H1 (cell line): ENCODE data around the gene ZBTB42. TPM values are rescaled to one million over a fixed set of nuclear protein-coding genes. Genes with fewer than 3 reads are reported as not detected.

Experiments used
- CHD7 ChIP-seq: fragments of 300-600 bp; sonication (generic); IDR thresholded peaks from 2 replicates; pipeline ENCODE4 v1.7.1; 2012; ENCODE audit warnings: low read length, moderate library complexity, mild to moderate bottlenecking, inconsistent platforms; ENCODE audit not compliant: insufficient replicate concordance
- CREB1 ChIP-seq: IDR thresholded peaks from 2 replicates; pipeline ENCODE4 v1.6.1; 2012; ENCODE audit warnings: inconsistent platforms
- CTCF ChIP-seq, 3 experiments: IDR thresholded peaks; 1 replicate in 2 of 3; 2 replicates in 1 of 3; pipeline versions ENCODE4 v1.5.1 to v1.6.1; 2011; ENCODE audit warnings: low read length in 3 of 3, mild to moderate bottlenecking in 3 of 3, inconsistent platforms in 2 of 3, low read depth in 1 of 3, moderate library complexity in 1 of 3; ENCODE audit not compliant: insufficient read depth in 1 of 3; ENCODE audit errors: control extremely low read depth in 1 of 3
- polyA plus RNA-seq, 7 experiments: library from polyadenylated mRNA; depleted of rRNA in 3 of 7; stranded (reverse) in 5 of 7; unstranded in 2 of 7; fragments of >200 nt in 5 of 7; fragments of 200-250 nt in 2 of 7; gene quantifications; 1 replicate in 5 of 7; 2 replicates in 1 of 7; 4 replicates in 1 of 7; pipeline versions ENCODE4 v1.2.1 to v1.2.3, GENCODE V29; 2011 to 2013; ENCODE audit warnings: missing spikeins in 2 of 7, mixed read lengths in 2 of 7
- total RNA-seq: library from RNA; stranded (reverse); fragmentation: NEBNext Ultra II Directional; extraction: Animal tissue kit (Norgen Biotek cat#: 25700); gene quantifications from 2 replicates; pipeline ENCODE4 v1.2.1, GENCODE V29; 2021

ZBTB42 gene
- total and polyA plus RNA-seq, 2 of the 8 experiments (the other 6 are each of a cell fraction or from before 2014, with no cell fraction given): 2.8 to 3.1 TPM

GRCh38 chr14:104827177-104828055 lies 26.5 kb downstream of the ZBTB42 start (continued):
- TF ChIP-seq CTCF (IDR thresholded peaks at IDR 0.05; ENCODE audit: control extremely low read depth in 1 of 3, insufficient read depth in 1 of 3, low read depth in 1 of 3, low read length in 3 of 3) (peak; percentile 77 to 91 (median 81)), CHD7 (no peak), CREB1 (0 out of 2 replicates have a peak, but pooled peaks have one; percentile 22)
